ACC112 (cell line): Measurements from ENCODE around the gene ELFN2.

Source experiments
- H2AFZ ChIP-seq: fragments of 200-600 bp; sonication (generic); one replicate; pipeline ENCODE4 v1.6.0; 2017; ENCODE audit warnings: antibody characterized with exemption, low read length; ENCODE audit not compliant: unreplicated experiment
- H3K27ac ChIP-seq: fragments of 200-600 bp; sonication (generic); 2 replicates; pipeline ENCODE4 v1.5.1; 2014; ENCODE audit warnings: low read depth, mild to moderate bottlenecking, antibody characterized with exemption, low read length, moderate library complexity
- H3K27me3 ChIP-seq: fragments of 200-600 bp; sonication (generic); 2 replicates; pipeline ENCODE4 v1.6.1; 2014; ENCODE audit warnings: mild to moderate bottlenecking, antibody characterized with exemption, low read length, moderate library complexity, mixed read lengths; ENCODE audit not compliant: insufficient read depth
- H3K36me3 ChIP-seq: fragments of 200-600 bp; sonication (generic); 2 replicates; pipeline ENCODE4 v1.6.1; 2016; ENCODE audit warnings: mild to moderate bottlenecking, antibody characterized with exemption, low read length, moderate library complexity, mixed read lengths; ENCODE audit not compliant: insufficient read depth
- H3K4me1 ChIP-seq: fragments of 200-600 bp; sonication (generic); one replicate; pipeline ENCODE4 v1.6.1; 2016; ENCODE audit warnings: low read length, mixed read lengths; ENCODE audit not compliant: insufficient read depth, unreplicated experiment, control insufficient read depth
- H3K4me3 ChIP-seq: fragments of 200-600 bp; sonication (generic); 2 replicates; pipeline ENCODE4 v1.5.1; 2014; ENCODE audit warnings: mild to moderate bottlenecking, low read depth, low read length
- H3K79me2 ChIP-seq: fragments of 200-600 bp; sonication (generic); one replicate; pipeline ENCODE4 v1.6.0; 2016; ENCODE audit warnings: low read length; ENCODE audit not compliant: control insufficient read depth, unreplicated experiment, insufficient read depth

The ELFN2 gene

DNA sequence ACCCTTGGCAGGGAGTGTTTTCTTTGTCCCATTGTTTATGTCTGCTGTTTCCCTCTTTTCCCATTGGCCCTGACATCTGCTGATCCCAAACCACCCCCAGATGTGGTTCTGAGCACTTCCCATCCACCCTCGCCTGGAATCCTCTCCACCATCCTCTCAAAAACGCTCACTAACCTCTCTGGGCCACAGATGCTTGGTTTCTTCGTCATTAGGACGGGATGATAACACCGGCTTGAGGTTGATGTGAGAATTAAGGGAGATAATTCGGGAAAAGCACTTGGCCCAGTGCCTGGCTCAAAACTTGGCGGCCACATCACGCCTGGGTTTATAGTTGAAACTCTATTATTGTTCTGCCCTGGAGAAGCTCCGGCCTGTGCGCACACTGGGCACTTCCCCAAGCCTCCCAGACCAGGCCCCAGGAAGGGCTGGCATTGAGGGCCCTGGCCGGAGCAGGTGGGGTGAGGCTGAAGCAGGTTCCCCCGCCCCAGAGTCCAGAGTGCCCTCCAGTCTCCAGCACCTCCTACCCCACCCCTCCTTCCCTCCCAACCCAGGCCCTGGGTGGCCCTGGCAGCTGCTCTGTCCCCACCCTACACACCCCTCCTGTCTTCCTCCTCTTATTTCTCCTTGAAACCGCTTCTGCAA lies 81.3 kb downstream of the ELFN2 start:
- Histone ChIP-seq H3K27me3 (no peaks in the 10 kb centered on the region), H3K4me1 (peaks cover 8% of the 10 kb centered on the region), H3K36me3 (no peaks in the 10 kb centered on the region), H3K79me2 (no peaks in the 10 kb centered on the region), H2AFZ (peak overlapping the region; percentile 38), H3K27ac (no peak overlapping the region; the same call in 1 of the 2 replicates), H3K4me3 (no peak overlapping the region)

DNA sequence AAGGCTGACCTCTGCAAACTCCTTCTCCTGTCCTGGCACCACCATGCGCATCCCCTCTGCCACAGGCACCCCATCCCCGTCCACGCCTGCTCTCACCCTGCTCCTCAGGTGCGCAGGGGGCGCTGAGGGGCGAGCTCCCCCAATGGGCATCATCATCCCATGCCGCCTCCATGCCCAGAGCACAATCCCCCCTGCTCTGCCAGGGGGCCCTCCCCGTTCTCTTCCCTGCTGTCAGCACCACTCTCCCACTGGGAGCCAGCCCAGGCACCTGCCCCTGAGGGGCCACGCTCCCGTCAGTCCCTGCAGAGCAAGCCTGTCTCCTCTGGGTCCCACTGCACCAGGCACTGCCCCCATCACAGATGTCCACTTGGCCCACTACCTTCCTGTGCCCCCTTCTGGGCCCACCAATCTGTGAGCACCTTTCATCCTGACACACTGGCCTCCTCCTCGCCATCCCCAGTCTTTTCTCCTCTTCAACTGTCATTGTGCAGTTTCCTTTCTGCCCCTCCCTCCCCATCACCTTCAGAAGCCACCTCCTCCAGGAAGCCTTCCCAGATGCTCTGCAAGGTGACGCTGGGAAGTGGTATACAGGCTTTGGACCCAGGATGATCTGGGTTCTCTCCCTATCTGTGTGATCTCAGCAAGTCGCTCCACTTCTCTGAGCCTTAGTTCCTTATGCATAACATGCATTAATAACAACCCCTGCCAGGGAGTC lies 82.4 kb downstream of the ELFN2 start:
- Histone ChIP-seq H3K27ac (no peak overlapping the region), H3K4me3 (no peak overlapping the region), H3K36me3 (no peaks in the 10 kb centered on the region), H3K27me3 (no peaks in the 10 kb centered on the region), H3K79me2 (no peaks in the 10 kb centered on the region), H3K4me1 (peaks cover 8% of the 10 kb centered on the region), H2AFZ (no peak overlapping the region)

- peaks cover 8% of the 10 kb centered on the region for H3K4me1 ChIP-seq
- H3K27ac ChIP-seq: no peak overlapping the region
- H3K36me3 ChIP-seq: no peaks in the 10 kb centered on the region
- no peaks in the 10 kb centered on the region for H3K27me3 ChIP-seq
- no peaks in the 10 kb centered on the region for H3K79me2 ChIP-seq
- no peak overlapping the region for H2AFZ ChIP-seq
- no peak overlapping the region for H3K4me3 ChIP-seq
Observed at GRCh38 chr22:37343863-37344734, 83.2 kb downstream of the ELFN2 start.

DNA sequence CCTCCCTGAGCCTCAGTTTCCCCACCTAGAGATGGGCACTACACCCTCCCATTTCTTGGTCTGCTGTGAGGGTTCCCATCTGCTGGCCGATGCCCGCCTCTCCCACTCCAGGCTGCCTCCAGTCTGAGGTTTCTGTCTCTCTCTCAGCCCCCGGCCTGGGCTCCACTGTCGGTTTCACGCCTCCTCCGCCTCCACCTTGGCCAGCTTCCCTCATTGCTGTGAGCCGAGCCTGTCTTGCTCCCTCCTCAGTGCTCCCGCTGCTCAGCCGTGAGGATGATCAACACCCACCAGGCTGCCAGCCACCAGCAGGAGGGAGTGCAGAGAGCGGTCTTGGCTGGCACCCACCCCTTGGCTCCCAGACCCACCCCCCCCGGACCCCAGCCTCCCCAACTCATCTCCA lies 83.9 kb downstream of the ELFN2 start:
- Histone ChIP-seq H3K27ac (no peak overlapping the region), H3K4me1 (peaks cover 8% of the 10 kb centered on the region), H2AFZ (no peak overlapping the region), H3K79me2 (no peaks in the 10 kb centered on the region), H3K4me3 (no peak overlapping the region), H3K36me3 (no peaks in the 10 kb centered on the region), H3K27me3 (no peaks in the 10 kb centered on the region)

DNA sequence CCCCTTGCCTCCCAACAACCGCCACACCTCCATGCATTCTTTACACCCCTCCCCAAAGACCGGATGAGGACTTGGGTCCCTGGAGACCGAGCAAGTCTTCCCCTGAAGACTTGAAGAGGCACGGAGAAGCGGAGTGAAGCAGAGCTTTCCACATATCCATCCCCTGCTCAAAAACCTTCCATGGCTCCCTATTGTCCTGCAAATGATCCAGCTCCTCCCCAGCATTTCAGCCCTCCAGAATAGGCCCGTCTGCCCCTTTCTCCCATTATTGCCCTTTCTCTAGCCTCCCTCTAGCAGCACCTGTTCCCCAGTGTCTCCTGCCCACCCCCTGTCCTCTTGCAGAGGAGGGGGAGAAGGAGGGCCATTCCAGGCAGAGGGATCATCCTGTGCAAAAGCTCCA lies 85.2 kb downstream of the ELFN2 start:
- Histone ChIP-seq H3K79me2 (no peaks in the 10 kb centered on the region), H2AFZ (no peak overlapping the region), H3K4me1 (peaks cover 13% of the 10 kb centered on the region), H3K4me3 (no peak overlapping the region), H3K27me3 (no peaks in the 10 kb centered on the region), H3K27ac (no peak overlapping the region), H3K36me3 (no peaks in the 10 kb centered on the region)

DNA sequence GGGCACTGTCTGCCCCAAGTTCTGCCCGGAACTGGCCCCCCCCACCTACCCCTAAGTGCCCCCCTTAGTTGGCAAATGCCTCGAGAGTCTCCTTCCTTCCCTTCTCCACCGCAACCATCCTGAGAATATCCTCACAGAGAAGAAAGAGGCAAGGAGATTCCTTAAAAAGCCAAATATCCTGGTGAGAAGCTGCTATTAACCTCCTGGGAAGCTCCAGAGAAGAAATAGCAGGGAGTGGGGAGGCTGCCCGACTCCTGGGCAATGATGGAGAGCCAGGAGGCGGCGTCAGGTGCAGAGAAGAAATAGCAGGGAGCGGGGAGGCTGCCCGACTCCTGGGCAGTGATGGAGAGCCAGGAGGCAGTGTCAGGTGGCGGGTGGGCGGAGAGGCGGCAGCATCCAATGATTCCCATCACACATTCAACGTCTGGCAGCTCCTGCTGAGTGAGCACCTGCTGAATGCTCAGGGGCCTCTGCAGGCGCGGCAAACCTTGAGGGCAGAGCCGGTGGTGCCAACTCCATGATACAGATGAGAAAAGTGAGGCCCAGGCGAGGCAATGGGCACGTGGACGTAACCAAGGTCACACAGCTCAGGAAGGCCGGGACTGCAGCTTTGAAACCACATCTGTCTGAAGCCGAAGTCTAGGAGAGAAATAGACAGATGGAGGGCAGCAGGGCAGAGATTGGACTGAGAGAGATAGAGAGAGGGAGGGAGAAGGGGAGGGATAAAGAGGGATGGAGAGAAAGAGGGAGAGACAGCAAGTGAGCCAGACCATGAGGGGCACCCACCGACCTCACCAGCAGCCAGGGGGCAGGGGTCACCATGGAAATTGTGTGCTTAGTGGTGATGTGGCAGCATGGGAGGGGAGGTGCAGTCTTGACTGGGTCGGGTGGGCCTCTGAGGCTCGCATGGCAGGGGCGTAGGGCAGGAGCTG lies 86.7 kb downstream of the ELFN2 start:
- Histone ChIP-seq H3K4me1 (peaks cover 13% of the 10 kb centered on the region), H3K36me3 (no peaks in the 10 kb centered on the region), H3K27me3 (no peaks in the 10 kb centered on the region), H2AFZ (no peak overlapping the region), H3K27ac (no peak overlapping the region), H3K79me2 (no peaks in the 10 kb centered on the region), H3K4me3 (no peak overlapping the region)

DNA sequence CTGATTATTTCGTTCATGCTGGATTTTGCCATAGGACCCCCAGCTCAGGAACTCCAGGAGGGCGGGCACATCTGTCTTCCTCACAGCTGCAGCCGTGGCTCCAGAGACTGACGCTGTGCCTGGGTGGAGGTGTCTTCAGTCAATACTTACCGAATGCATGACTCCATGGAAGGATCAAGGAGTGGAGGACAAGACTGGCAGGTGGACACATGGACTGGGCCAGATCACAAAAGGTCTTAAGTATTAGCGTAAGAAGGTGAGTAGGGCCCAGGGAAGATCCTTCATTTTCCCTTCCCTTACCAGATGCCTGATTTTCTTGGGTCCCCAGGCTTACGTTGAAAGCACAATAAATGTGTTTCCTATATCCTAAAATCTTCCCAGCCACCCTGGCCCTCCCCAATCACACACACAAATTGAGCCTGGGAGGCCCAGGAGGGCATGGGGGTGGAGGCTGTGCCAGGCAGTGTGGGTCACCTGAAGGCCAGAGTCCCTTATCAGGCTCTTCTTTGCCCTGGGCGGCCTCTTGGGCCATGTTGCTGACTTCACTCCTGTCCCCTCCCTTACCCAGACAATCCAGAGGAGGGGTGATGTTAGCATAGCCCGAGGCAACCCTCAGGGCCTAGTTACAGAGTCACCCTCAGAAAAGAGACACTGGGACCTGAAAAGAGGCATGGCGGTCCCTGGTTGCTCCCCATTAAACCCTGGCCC lies 88.6 kb downstream of the ELFN2 start:
- H3K4me3 ChIP-seq: no peak overlapping the region
- H3K27me3 ChIP-seq: no peaks in the 10 kb centered on the region
- H3K36me3 ChIP-seq: no peaks in the 10 kb centered on the region
- H3K79me2 ChIP-seq: no peaks in the 10 kb centered on the region
- peaks cover 20% of the 10 kb centered on the region for H3K4me1 ChIP-seq
- H2AFZ ChIP-seq: no peak overlapping the region
- no peak overlapping the region for H3K27ac ChIP-seq

GRCh38 chr22:37337204-37337943 lies 89.9 kb downstream of the ELFN2 start:
- Histone ChIP-seq H3K27ac (no peak overlapping the region), H3K27me3 (no peaks in the 10 kb centered on the region), H3K36me3 (no peaks in the 10 kb centered on the region), H2AFZ (no peak overlapping the region), H3K4me1 (peaks cover 20% of the 10 kb centered on the region), H3K4me3 (no peak overlapping the region), H3K79me2 (no peaks in the 10 kb centered on the region)

DNA sequence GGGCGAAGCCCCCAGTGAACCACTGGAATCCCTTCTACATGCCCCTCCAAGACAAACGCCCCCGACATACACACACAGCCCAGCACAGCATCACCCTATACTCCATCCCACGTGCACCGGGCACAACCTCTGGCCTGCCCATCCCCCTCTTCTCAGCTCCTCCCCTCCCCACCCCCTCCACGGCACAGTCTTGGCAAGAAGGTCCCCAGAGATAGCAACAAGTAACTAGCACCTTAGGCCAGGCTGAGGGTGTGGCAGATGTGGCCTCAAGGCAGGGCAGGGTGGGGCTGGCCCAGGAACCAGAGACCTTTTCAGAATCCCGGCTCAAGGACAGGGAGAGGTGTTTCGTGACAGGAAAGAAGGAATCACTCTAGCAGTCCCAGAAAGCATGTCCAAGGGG lies 90.7 kb downstream of the ELFN2 start:
- no peak overlapping the region for H3K27ac ChIP-seq
- no peak overlapping the region for H3K4me3 ChIP-seq
- H2AFZ ChIP-seq: no peak overlapping the region
- no peaks in the 10 kb centered on the region for H3K27me3 ChIP-seq
- no peaks in the 10 kb centered on the region for H3K36me3 ChIP-seq
- H3K4me1 ChIP-seq: peaks cover 27% of the 10 kb centered on the region
- H3K79me2 ChIP-seq: no peaks in the 10 kb centered on the region
